ENCODE measurements around the gene APLN.

The APLN gene

DNA sequence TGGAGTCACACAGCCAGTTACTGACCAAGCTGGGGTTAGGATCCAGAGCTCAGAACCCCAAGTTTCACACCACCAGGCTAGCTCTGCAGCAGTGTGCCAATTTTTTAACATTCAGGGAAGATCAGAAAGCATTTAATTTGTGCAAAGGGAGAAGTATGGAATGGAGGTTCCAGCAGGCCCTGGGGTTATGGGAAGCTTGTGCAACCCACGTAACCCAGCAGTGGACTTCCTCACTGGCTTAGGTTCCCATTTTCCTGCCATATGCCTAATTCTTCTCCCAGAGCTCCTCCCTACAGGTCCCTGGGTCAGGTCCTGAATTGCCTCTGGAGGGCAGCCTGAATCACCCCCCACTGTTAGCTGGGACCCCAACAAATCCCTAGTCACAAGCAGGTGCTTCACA is 14.0 kb downstream of the APLN start:
- DNase-seq: peak; percentile 33 to 47 (median 40)

DNA sequence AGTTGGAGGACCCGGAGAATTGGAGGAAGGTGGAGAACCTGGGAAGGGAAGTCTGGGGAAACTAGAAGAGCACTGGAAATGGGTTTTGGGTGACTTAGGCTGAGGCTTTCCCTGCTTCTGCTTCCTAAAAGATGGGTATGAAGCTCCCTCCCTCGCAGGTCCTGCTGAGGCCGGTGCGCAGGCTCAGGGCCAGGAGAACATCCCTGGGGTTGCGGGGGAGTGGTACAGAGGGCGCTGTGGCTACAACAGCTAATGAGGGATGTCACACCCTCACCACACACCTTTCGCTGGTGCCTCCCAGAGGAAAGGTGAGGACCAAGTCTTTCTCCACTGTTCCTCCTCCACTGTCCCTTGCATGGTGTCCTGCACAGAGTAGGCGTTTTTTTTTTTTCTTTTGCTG is 15.8 kb downstream of the APLN start:
- no peak for DNase-seq

DNA sequence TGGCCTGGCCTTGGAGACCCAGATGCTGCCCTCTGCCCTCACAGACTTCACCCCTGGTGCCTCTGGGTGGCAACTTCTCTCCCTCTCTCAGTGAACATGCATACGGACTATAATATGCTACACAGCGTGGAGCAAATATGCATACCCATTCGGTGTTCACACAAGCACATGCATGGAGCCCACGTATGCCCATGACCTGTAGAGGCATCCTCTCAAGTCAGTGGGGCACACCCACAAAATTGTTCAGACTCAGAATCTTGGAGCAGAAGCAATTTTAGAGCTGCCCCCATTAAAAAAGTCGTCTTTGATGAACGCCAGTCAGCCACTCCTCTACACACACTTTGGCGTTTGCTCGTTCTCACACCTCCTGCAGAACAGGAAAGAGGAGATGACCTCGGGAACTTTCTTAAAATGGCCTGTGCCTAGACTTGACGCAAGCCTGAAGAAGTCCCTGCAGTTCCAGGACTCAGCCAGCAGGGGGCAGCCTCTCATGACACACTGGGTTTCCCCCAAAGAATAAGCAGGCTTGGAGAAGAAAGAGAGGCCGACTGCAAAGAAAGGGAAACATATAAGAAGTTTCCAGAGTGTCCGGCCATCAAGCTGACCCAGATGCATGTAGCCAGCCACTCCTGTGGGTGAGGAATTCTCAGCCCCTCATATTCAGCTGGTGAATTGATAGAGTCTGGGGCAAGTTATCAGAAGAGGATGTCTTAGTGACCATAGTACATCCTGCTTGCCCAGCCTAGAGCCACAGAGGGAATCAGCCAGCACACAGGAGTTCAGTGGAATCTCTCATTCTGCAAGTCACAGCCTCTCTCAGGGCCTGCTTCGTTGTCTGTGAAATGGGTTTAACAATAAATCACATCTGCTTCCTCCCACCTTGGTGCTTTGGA is 17.3 kb downstream of the APLN start:
- DNase-seq: peak; percentile 75 to 80 (median 78)

DNA sequence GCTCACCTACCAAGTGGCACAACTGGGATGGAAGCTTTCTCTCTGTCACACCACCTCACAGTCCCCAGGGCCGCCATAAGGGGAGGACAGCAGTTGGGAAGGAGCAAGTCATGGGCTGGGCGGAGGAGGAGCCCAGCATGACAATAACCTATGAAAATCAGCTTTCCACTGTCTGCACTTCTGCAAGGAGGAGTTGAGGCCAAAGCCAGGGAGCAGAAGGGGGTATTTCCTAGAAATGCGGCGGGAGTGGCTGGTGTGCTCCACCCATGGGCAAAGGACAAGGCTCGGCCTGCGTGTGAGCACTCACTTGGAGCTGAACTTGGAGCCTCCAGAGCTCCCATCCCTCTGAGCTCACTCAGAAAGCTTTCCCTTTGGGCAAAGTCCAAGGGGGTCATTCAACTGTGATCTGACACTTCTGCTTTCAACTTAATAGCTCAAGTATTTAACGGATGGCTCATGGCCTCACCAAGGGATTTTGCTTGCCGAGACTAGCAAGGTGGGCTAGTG is 18.5 kb downstream of the APLN start:
- DNase-seq: no peak

DNA sequence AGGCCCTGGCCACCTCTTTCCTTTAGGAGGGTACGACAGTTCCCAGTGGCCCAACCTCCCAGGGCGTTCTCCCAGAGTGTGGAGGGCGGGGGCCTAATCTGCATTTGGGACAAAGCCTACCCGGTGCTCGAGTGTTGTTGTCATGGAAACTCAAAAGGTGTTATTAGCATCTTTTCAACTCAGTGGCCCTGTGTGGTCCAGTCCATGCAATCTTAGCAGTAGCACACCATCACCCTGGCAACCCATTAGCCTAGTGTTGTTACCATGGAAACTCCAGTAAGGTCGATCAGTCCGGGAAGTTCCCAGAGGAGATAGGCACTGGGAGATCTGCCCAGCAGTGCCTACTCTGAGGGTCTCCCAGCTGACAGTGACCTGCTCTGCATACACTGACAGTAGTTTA is 20.2 kb downstream of the APLN start:
- no peak for DNase-seq

GRCh38 chrX:129632443-129632842 is 22.3 kb downstream of the APLN start:
- DNase-seq: peak in 2 of 3 donors; percentile 22 to 33

- DNase-seq: peak; percentile 33 to 53 (median 50)
Measured at GRCh38 chrX:129631849-129632248, 22.9 kb downstream of the APLN start.

DNA sequence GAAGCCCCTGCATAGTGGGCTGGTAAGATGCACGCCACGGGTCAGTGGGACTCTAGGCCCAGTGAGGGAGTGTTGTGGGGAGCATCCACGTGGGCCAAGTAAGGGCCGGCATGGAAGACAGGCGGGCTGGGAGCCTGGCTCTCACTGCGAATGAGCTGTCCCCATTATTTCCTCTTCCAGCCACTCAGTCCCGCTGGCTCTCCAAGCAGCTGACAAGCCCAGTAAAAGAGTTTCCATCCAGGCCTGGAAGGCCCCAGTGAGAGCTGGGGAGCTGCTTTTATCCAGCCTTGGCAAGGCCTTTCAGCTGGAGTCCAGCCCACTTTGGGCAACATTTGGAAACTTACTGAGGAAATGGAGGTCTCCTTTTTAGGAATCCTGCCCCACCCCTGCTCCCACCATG is 24.9 kb downstream of the APLN start:
- no peak for DNase-seq

DNA sequence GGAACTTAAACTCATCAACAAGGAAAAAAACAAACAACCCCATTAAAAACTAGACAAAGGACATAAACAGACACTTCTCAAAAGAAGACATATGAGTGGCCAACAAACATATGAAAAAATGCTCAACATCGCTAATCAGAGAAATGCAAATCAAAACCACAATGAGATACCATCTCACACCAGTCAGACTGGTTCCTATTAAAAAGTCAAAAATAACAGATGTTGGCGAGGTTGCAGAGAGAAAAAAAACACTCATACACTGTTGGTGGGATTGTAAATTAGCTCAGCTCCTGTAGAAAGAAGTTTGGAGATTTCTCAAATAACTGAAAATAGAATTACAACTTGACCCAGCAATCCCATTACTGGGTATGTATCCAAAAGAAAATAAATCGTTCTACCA is 28.7 kb downstream of the APLN start:
- no peak for DNase-seq

DNA sequence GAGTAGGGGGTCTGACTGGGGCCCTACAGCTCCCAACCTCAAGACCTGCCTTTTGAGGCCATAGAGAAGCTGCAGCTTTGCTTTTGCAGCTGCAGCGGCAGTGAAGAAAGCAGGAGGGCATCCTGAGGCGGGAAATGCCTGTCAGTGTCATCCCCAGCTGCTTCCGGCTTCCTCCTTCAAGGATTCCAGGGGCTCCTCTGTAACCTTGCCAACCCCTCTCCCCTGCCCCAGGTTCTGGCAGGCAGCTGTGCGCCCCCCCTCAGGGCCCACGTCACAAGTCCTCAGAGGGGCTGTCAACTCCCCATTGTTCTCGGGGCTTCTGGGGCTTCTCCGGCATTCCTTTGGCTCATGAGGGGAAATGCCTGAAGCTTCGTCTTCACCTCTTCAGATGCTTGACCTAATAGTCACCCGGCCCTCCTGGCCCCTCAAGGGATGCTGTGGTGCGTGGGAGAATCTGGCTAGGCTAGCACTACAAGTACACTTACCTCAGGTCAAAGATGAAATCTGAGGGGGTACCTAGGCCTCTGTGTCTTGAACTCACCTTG is 31.9 kb downstream of the APLN start:
- no peak for DNase-seq

DNA sequence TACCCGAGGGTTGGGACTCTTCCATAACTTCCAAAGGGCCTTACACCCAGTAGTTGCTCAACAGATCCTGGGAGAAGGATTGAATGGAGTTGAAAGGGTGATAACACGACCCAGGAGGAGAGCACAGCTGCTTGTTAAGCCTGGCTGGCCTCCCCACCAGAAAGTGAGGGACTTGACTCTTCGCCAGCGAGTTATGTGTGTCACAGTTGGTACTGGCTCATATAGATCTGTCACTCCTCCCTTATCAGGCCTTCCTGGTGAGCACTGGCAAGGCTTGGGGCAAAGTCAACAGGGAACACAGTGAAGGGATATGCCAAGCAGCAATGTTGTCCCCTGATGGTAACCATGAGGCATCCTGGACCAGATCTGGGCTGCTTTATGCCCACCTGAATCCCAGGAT is 35.8 kb downstream of the APLN start:
- DNase-seq: no peak

GRCh38 chrX:129617420-129617819 is 37.3 kb downstream of the APLN start:
- DNase-seq: no peak

- DNase-seq: peak in 2 of 3 donors; percentile 51
Measured at GRCh38 chrX:129614481-129615255, 40.1 kb downstream of the APLN start.

DNA sequence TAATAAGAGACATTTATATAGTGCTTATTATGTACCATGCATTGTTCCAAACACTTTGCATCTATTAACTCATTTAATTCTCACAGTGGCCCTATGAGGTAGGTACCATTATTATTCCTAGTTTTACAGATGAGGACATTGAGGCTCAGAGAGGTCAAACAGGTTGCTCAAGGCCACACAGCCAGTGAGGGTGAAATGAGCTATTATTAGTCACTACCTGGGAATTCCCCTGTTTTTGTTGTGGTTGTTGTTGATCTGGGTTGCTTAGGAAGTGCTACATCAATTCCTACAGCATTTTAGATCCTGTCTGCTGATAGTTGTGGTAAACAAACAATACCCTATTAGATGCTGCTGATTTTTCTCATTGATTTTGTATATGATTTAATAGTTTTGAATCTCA is 41.2 kb downstream of the APLN start:
- peak; percentile 25 to 44 (median 32) for DNase-seq

DNA sequence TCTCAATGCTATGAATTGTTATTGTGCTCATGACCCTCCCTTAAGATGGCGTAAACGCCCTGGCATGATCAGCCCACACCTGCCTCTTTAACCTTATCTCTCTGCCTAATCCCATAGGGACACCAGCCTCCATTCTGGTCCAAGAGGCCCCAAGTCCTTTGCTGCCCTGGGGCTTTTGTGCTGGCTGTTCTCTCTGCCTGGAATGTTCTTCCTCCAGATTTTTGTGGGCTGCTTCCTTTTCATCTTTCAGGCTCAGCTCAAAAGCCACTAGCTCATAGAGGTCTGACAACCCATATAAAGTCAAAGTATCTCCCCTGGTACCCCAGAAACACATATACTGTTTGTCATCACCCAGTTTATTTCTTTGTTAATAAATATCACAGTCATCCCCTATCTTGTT is 42.4 kb downstream of the APLN start:
- DNase-seq: no peak

DNA sequence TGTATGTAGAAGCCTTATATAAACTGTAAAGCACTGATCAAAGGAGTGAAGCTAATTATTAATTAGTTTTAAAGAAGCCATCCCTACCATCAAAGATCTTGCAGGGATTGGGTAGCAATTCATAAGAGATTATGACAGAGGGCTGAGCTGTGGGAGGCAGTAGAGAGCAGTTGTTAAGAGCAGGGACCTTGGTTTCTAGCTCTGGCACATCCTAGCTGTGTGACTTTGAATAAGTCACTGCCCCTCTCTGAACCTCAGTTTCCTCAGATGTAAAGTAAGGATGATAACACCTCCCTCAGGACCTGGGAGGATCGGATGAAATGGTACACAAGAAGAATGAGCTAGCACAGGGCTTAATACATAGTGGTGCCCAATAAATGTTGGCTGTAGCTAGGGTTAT is 45.4 kb downstream of the APLN start:
- no peak for DNase-seq

- no peak for DNase-seq
Measured at GRCh38 chrX:129608496-129608895, 46.3 kb downstream of the APLN start.

DNA sequence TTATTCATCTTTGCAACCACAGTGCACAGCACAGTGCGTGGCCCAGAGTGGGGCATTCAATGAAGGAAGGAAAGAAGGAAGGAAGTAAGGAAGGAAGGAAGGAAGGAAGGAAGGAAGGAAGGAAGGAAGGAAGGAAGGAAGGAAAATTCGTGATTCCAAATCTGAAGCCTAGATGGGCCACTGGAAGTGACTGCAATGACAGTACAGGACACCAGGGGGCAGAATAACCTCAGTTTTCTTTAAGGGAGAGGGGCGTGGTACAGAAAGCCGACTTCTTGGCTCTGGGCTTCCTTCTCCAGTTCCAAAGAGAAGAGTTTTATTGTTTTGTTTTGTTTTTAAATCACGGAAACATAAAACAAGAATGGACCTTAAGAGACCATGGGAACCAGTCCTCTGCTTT is 47.8 kb downstream of the APLN start:
- peak; percentile 63 to 73 (median 65) for DNase-seq

DNA sequence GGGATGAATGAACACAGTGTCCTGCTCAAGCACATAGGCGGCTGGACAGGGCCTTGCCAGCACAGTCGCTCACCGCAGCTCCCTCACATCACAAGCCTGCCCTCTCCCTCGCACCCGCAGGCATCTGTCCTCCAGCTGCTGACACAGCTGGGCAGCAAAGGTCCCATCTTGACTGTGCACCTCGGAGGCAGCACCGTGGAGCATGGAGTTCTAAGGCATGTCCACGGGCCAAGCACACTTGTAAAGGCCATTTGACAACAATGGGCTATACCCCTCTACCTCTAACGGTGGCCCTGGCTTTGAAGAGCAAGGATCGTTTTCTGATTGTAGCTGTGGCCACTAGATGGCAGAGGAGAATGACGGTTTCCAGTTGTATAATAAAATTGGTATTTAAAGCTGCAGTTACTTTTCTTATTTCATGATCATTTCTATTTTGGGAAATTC is 53.8 kb downstream of the APLN start:
- peak; percentile 27 to 39 (median 39) for DNase-seq

DNA sequence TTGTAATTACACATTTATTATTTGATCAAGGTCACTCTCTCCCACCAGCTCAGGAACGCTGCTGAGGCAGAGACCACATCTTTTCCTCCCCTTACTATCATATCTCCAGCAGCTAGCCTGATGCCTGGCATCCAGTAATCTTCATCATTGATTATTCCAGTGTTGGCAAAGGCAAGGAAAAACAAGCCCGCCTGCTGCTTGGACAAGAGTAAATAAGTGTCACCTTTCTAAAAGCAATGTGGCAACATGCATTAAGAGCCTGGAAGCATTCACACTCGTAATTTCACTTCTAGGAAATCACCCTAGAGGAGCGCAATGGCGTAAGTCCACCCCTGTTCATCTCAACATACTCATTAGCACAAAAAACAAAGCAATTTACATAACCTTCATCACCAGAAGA is 54.8 kb downstream of the APLN start:
- DNase-seq: no peak

DNA sequence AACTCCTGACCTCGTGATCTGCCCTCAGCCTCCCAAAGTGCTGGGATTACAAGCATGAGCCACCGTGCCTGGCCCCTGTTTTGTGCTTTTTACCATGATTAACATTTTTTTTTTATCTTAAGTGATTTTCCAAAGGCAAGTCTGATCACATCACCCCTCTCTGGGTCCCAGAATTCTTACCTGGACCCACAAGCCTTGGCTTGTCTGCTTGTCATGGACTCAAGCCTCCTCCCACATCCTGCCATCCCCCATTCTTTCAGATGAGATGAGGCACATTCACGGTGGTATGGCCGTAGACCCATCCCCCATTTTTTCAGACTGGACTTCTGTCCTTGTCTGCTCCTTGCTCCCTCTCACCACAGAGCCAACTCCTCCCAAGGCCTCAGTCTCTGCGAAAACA is 55.3 kb downstream of the APLN start:
- no peak for DNase-seq

GRCh38 chrX:129597905-129598304 is 56.9 kb downstream of the APLN start:
- no peak for DNase-seq

GRCh38 chrX:129596077-129596476 is 58.7 kb downstream of the APLN start:
- DNase-seq: no peak

All from suppressor macrophage treated with lipopolysaccharide for 1 hour (primary cell).